ENCODE results near the gene RARRES1.

The RARRES1 gene

GRCh38 chr3:158735296-158736033 is 3.2 kb upstream of the RARRES1 start:
- DNase-seq (ENCODE audit: low read depth in 2 of 2): no peak

GRCh38 chr3:158733656-158734055 is 1.4 kb upstream of the RARRES1 start:
- DNase-seq (ENCODE audit: low read depth in 2 of 2): no peak

GRCh38 chr3:158732856-158733200 is 571 bp upstream of the RARRES1 start:
- DNase-seq (ENCODE audit: low read depth in 2 of 2): no peak

- DNase-seq (ENCODE audit: low read depth in 2 of 2): no peak
These were observed 771 bp downstream of the RARRES1 start for GRCh38 chr3:158731486-158731885.

GRCh38 chr3:158728851-158729250 is 3.4 kb downstream of the RARRES1 start:
- no peak for DNase-seq (ENCODE audit: low read depth in 2 of 2)

GRCh38 chr3:158728061-158728377 is 4.2 kb downstream of the RARRES1 start:
- DNase-seq (ENCODE audit: low read depth in 2 of 2): no peak

GRCh38 chr3:158727206-158728060 is 4.8 kb downstream of the RARRES1 start:
- no peak for DNase-seq (ENCODE audit: low read depth in 2 of 2)

- DNase-seq (ENCODE audit: low read depth in 2 of 2): no peak
These were observed 6.8 kb downstream of the RARRES1 start for GRCh38 chr3:158725348-158726011.

GRCh38 chr3:158723991-158724390 is 8.3 kb downstream of the RARRES1 start:
- no peak for DNase-seq (ENCODE audit: low read depth in 2 of 2)

GRCh38 chr3:158722108-158722507 is 10.1 kb downstream of the RARRES1 start:
- DNase-seq (ENCODE audit: low read depth in 2 of 2): no peak

GRCh38 chr3:158718490-158719170 is 13.6 kb downstream of the RARRES1 start:
- no peak for DNase-seq (ENCODE audit: low read depth in 2 of 2)

- no peak for DNase-seq (ENCODE audit: low read depth in 2 of 2)
These were observed 14.7 kb downstream of the RARRES1 start for GRCh38 chr3:158717576-158717975.

- DNase-seq (ENCODE audit: low read depth in 2 of 2): no peak
These were observed 19.2 kb downstream of the RARRES1 start for GRCh38 chr3:158713094-158713499.

GRCh38 chr3:158712443-158712842 is 19.8 kb downstream of the RARRES1 start:
- no peak for DNase-seq (ENCODE audit: low read depth in 2 of 2)

GRCh38 chr3:158711886-158712285 is 20.4 kb downstream of the RARRES1 start:
- no peak for DNase-seq (ENCODE audit: low read depth in 2 of 2)

- DNase-seq (ENCODE audit: low read depth in 2 of 2): no peak
These were observed 21.7 kb downstream of the RARRES1 start for GRCh38 chr3:158710601-158711000.

- DNase-seq (ENCODE audit: low read depth in 2 of 2): no peak
These were observed 22.6 kb downstream of the RARRES1 start for GRCh38 chr3:158709666-158710083.

- DNase-seq (ENCODE audit: low read depth in 2 of 2): no peak
These were observed 28.7 kb downstream of the RARRES1 start for GRCh38 chr3:158703566-158703965.

- DNase-seq (ENCODE audit: low read depth in 2 of 2): no peak
These were observed 29.3 kb downstream of the RARRES1 start for GRCh38 chr3:158702815-158703481.

GRCh38 chr3:158701420-158702065 is 30.7 kb downstream of the RARRES1 start:
- no peak for DNase-seq (ENCODE audit: low read depth in 2 of 2)

- no peak for DNase-seq (ENCODE audit: low read depth in 2 of 2)
These were observed 31.7 kb downstream of the RARRES1 start for GRCh38 chr3:158700559-158700958.
